ENCODE measurements around the gene SLC9A3. TPM values are rescaled to one million over a fixed set of nuclear protein-coding genes. Genes with fewer than 3 reads are reported as not detected.

SLC9A3 gene
- total RNA-seq, 1 donor from 2014 or later = 9.9 TPM

- DNase-seq (ENCODE audit: low spot score in 2 of 2) = no peak
- Histone ChIP-seq H3K27ac (no peak overlapping the region), H3K4me3 (no peak overlapping the region), H3K9me3 (no peaks in the 10 kb centered on the region), H3K27me3 (no peaks in the 10 kb centered on the region), H3K36me3 (no peaks in the 10 kb centered on the region), H3K4me1 (no peaks in the 10 kb centered on the region)
- intact Hi-C loops (cut with DNase I) = no loop called here
- no peak for TF ChIP-seq CTCF (IDR thresholded peaks at IDR 0.05)
These were observed 8.9 kb downstream of the SLC9A3 start for GRCh38 chr5:515273-515836.

- no peak for TF ChIP-seq CTCF (IDR thresholded peaks at IDR 0.05)
- Histone ChIP-seq H3K4me3 (no peak overlapping the region), H3K27ac (no peak overlapping the region), H3K27me3 (no peaks in the 10 kb centered on the region), H3K9me3 (no peaks in the 10 kb centered on the region), H3K36me3 (no peaks in the 10 kb centered on the region), H3K4me1 (no peaks in the 10 kb centered on the region)
- intact Hi-C loops (cut with DNase I) = no loop called here
- no peak for DNase-seq (ENCODE audit: low spot score in 2 of 2)
These were observed 9.6 kb downstream of the SLC9A3 start for GRCh38 chr5:514673-515072.

- intact Hi-C loops (cut with DNase I) = no loop called here
- Histone ChIP-seq H3K4me1 (no peaks in the 10 kb centered on the region), H3K9me3 (no peaks in the 10 kb centered on the region), H3K36me3 (no peaks in the 10 kb centered on the region), H3K27ac (no peak overlapping the region), H3K27me3 (no peaks in the 10 kb centered on the region), H3K4me3 (no peak overlapping the region)
- DNase-seq (ENCODE audit: low spot score in 2 of 2) = no peak
- no peak for TF ChIP-seq CTCF (IDR thresholded peaks at IDR 0.05)
These were observed 10.2 kb downstream of the SLC9A3 start for GRCh38 chr5:514101-514485.

- Histone ChIP-seq H3K9me3 (no peaks in the 10 kb centered on the region), H3K27me3 (no peaks in the 10 kb centered on the region), H3K36me3 (no peaks in the 10 kb centered on the region), H3K4me3 (no peak overlapping the region), H3K27ac (no peak overlapping the region), H3K4me1 (no peaks in the 10 kb centered on the region)
- no peak for TF ChIP-seq CTCF (IDR thresholded peaks at IDR 0.05)
- intact Hi-C loops (cut with DNase I) = no loop called here
- no peak for DNase-seq (ENCODE audit: low spot score in 2 of 2)
These were observed 10.8 kb downstream of the SLC9A3 start for GRCh38 chr5:513216-514100.

- Histone ChIP-seq H3K36me3 (no peaks in the 10 kb centered on the region), H3K9me3 (no peaks in the 10 kb centered on the region), H3K27ac (no peak overlapping the region), H3K4me3 (no peak overlapping the region), H3K4me1 (no peaks in the 10 kb centered on the region), H3K27me3 (peaks cover 3% of the 10 kb centered on the region)
- no peak for DNase-seq (ENCODE audit: low spot score in 2 of 2)
- intact Hi-C loops (cut with DNase I) = no loop called here
- no peak for TF ChIP-seq CTCF (IDR thresholded peaks at IDR 0.05)
These were observed 12.8 kb downstream of the SLC9A3 start for GRCh38 chr5:511476-511875.
